Hypothalamus (tissue), 51 donors: ENCODE results near the gene PACRG.
A peak's percentile ranks its signal among the peaks of the same experiment; 100 is the strongest.

Source experiments
- DNase-seq, 51 donors: peaks; one replicate each; lab custom pipeline; 2025; lab: John Stamatoyannopoulos, UW

PACRG gene

GRCh38 chr6:163122365-163122764 is 394.6 kb downstream of the PACRG start:
- DNase-seq, result peak in 10 of 51 donors; percentile 7 to 55 (median 22)

- no peak for DNase-seq
Measured at GRCh38 chr6:163123098-163123497, 395.3 kb downstream of the PACRG start.

GRCh38 chr6:163126741-163127140 is 399.0 kb downstream of the PACRG start:
- DNase-seq, result no peak

- DNase-seq, result no peak
Measured at GRCh38 chr6:163127587-163127986, 399.8 kb downstream of the PACRG start.

GRCh38 chr6:163128324-163128723 is 400.6 kb downstream of the PACRG start:
- no peak for DNase-seq

- no peak for DNase-seq
Measured at GRCh38 chr6:163132050-163132750, 404.4 kb downstream of the PACRG start.

- DNase-seq, result no peak
Measured at GRCh38 chr6:163133017-163133416, 405.2 kb downstream of the PACRG start.

- DNase-seq, result no peak
Measured at GRCh38 chr6:163133691-163134090, 405.9 kb downstream of the PACRG start.

GRCh38 chr6:163136681-163137397 is 409.1 kb downstream of the PACRG start:
- DNase-seq, result peak in 1 of 51 donors; percentile 74

- peak in 10 of 51 donors; percentile 22 to 74 (median 38) for DNase-seq
Measured at GRCh38 chr6:163137398-163137881, 409.7 kb downstream of the PACRG start.

GRCh38 chr6:163146036-163146435 is 418.3 kb downstream of the PACRG start:
- no peak for DNase-seq

GRCh38 chr6:163147994-163148393 is 420.2 kb downstream of the PACRG start:
- peak in 4 of 51 donors; percentile 17 to 86 (median 30) for DNase-seq

GRCh38 chr6:163148451-163149278 is 420.9 kb downstream of the PACRG start:
- DNase-seq, result peak in 28 of 51 donors; percentile 13 to 87 (median 51)

- DNase-seq, result no peak
Measured at GRCh38 chr6:163149279-163149848, 421.6 kb downstream of the PACRG start.

GRCh38 chr6:163151212-163151611 is 423.4 kb downstream of the PACRG start:
- DNase-seq, result no peak

GRCh38 chr6:163152701-163153100 is 424.9 kb downstream of the PACRG start:
- DNase-seq, result no peak

GRCh38 chr6:163159110-163159509 is 431.3 kb downstream of the PACRG start:
- no peak for DNase-seq

- DNase-seq, result no peak
Measured at GRCh38 chr6:163159689-163160088, 431.9 kb downstream of the PACRG start.

GRCh38 chr6:163162007-163162873 is 434.5 kb downstream of the PACRG start:
- no peak for DNase-seq

- no peak for DNase-seq
Measured at GRCh38 chr6:163162874-163163213, 435.1 kb downstream of the PACRG start.
